Neural cell (in vitro differentiated cells): ENCODE data around the gene ZDHHC14. TPM values are rescaled to one million over a fixed set of nuclear protein-coding genes. Genes with fewer than 3 reads are reported as not detected.

ENCODE experiments used
- H2AFZ ChIP-seq: fragments of 200-600, 300-800 bp; sonication (generic), shearing (Covaris generic); 2 replicates; pipeline ENCODE4 v1.6.0; 2014; ENCODE audit warnings: low read depth, mild to moderate bottlenecking, antibody characterized with exemption, low read length, moderate library complexity
- H3F3A ChIP-seq: fragments of 200-600 bp; shearing (Covaris generic); 2 replicates; pipeline ENCODE4 v1.6.1; 2016; ENCODE audit warnings: mild to moderate bottlenecking, moderate library complexity, mixed read lengths, antibody characterized with exemption, low read length; ENCODE audit not compliant: insufficient read depth, poor library complexity, severe bottlenecking
- H3K27ac ChIP-seq: fragments of 200-600, 300-800 bp; sonication (generic), shearing (Covaris generic); 2 replicates; pipeline ENCODE4 v1.5.1; 2014; ENCODE audit warnings: mild to moderate bottlenecking, low read length, moderate library complexity
- H3K27me3 ChIP-seq: fragments of 300-800, 200-600 bp; sonication (generic), shearing (Covaris generic); 2 replicates; pipeline ENCODE4 v1.6.0; 2014; ENCODE audit warnings: mild to moderate bottlenecking, low read depth, low read length, moderate library complexity; ENCODE audit not compliant: insufficient read depth
- H3K36me3 ChIP-seq: fragments of 300-800, 200-600 bp; sonication (generic), shearing (Covaris generic); 2 replicates; pipeline ENCODE4 v1.5.1; 2014; ENCODE audit warnings: mild to moderate bottlenecking, antibody characterized with exemption, low read length, moderate library complexity; ENCODE audit not compliant: insufficient read depth
- H3K4me2 ChIP-seq: fragments of 300-800, 200-600 bp; sonication (generic), shearing (Covaris generic); 2 replicates; pipeline ENCODE4 v1.6.0; 2014; ENCODE audit warnings: mild to moderate bottlenecking, low read length
- H3K4me3 ChIP-seq: fragments of 300-800, 200-600 bp; sonication (generic), shearing (Covaris generic); 2 replicates; pipeline ENCODE4 v1.5.1; 2014; ENCODE audit warnings: mild to moderate bottlenecking, low read length, moderate library complexity
- H3K79me2 ChIP-seq: fragments of 200-600 bp; shearing (Covaris generic); replicated peaks from 2 replicates; pipeline ENCODE4 v1.6.0; 2014; ENCODE audit warnings: mild to moderate bottlenecking, low read length, moderate library complexity; ENCODE audit not compliant: insufficient read depth
- H3K9ac ChIP-seq: fragments of 300-800, 200-600 bp; sonication (generic), shearing (Covaris generic); 2 replicates; pipeline ENCODE4 v1.6.1; 2016; ENCODE audit warnings: mild to moderate bottlenecking, low read length, mixed read lengths
- H3K9me2 ChIP-seq: fragments of 200-600 bp; shearing (Covaris generic); 2 replicates; pipeline ENCODE4 v1.6.1; 2016; ENCODE audit warnings: mild to moderate bottlenecking, low read length, mixed read lengths; ENCODE audit not compliant: insufficient read depth
- H3K9me3 ChIP-seq: fragments of 200-600, 300-800 bp; sonication (generic), shearing (Covaris generic); 2 replicates; pipeline ENCODE4 v1.6.1; 2016; ENCODE audit warnings: mild to moderate bottlenecking, mixed run types, low read length, moderate library complexity, mixed read lengths
- H4K20me1 ChIP-seq: fragments of 200-600 bp; shearing (Covaris generic); 2 replicates; pipeline ENCODE4 v1.6.1; 2016; ENCODE audit warnings: mild to moderate bottlenecking, mixed run types; ENCODE audit not compliant: insufficient read depth
- EP300 ChIP-seq: fragments of 450-650 bp; conservative IDR thresholded peaks from 2 replicates; pipeline ENCODE4 v1.6.1; 2014; ENCODE audit warnings: antibody characterized with exemption, mild to moderate bottlenecking, moderate library complexity; ENCODE audit not compliant: poor library complexity, severe bottlenecking
- EZH2 ChIP-seq: fragments of 200-600, 300-800 bp; shearing (Covaris generic), sonication (generic); IDR thresholded peaks from 2 replicates; pipeline ENCODE4 v1.6.1; 2014; ENCODE audit warnings: antibody characterized with exemption, low read length, borderline replicate concordance, mild to moderate bottlenecking; ENCODE audit not compliant: insufficient read depth, poor library complexity, severe bottlenecking
- MXI1 ChIP-seq: fragments of 450-650 bp; conservative IDR thresholded peaks from 2 replicates; pipeline ENCODE4 v1.6.1; 2014; ENCODE audit warnings: antibody characterized with exemption, mild to moderate bottlenecking; ENCODE audit not compliant: poor library complexity, severe bottlenecking
- POLR2AphosphoS5 ChIP-seq: IDR thresholded peaks from 2 replicates; pipeline ENCODE4 v1.6.1; 2012
- RAD21 ChIP-seq: fragments of 450-650 bp; conservative IDR thresholded peaks from 2 replicates; pipeline ENCODE4 v1.6.1; 2014; ENCODE audit warnings: antibody characterized with exemption, mild to moderate bottlenecking, moderate library complexity
- SMC3 ChIP-seq: fragments of 450-650 bp; conservative IDR thresholded peaks from 2 replicates; pipeline ENCODE4 v1.6.1; 2014; ENCODE audit warnings: antibody characterized with exemption, mild to moderate bottlenecking, moderate library complexity; ENCODE audit not compliant: poor library complexity
- TAF1 ChIP-seq: IDR thresholded peaks from 2 replicates; pipeline ENCODE4 v1.6.1; 2012; ENCODE audit warnings: low read depth
- polyA plus RNA-seq: library from polyadenylated mRNA; depleted of rRNA; stranded (reverse); fragments of >200 nt; gene quantifications from 2 replicates; pipeline ENCODE4 v1.2.3, GENCODE V29; 2014
- TF ChIP-seq, protein P1 (sequence below): IDR thresholded peaks from 2 replicates; pipeline ENCODE4 v1.6.1; 2012; ENCODE audit warnings: borderline replicate concordance
- TF ChIP-seq, protein P2 (sequence below): fragments of 450-650 bp; IDR thresholded peaks from 2 replicates; pipeline ENCODE4 v1.5.1; 2014; ENCODE audit warnings: antibody characterized with exemption, mild to moderate bottlenecking, moderate library complexity; ENCODE audit not compliant: poor library complexity, severe bottlenecking

Gene ZDHHC14
- polyA plus RNA-seq, 1 donor from 2014 or later: 4.1 TPM

DNA sequence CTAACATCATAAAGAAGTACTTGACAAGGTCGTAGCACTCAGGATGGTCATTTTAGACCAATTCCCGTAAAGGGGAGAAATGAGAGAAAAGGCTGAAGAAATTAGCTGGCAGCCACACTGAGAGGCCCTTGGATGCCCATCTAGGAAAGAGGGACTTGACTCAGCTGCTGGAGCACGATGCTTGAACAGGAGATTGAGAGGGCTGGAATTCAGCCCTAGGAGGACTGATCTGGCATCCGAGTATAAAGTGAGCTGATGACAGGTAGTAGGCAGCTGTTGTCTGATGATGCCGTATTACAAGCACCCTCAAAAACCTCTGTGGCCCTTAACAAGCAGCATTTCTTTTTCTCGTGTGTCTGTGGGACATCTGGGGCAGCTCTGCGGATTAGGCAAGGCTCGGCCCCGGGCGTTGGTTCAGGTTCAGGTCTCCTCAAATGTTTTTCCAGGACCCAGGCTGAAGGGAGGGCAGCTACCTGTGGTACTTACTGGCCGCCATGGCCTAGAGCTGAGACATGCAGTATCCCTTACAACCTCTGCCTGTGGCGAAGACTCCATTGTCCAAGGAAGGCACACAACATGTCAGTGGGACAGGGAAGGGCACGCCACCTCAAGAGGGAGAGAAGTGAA is 222.4 kb downstream of the ZDHHC14 start:
- TF ChIP-seq MXI1 (no peak), RAD21 (no peak), SMC3 (no peak), TAF1 (no peak), EP300 (no peak), POLR2AphosphoS5 (no peak), EZH2 (no peak)
- TF ChIP-seq, protein P1, sequence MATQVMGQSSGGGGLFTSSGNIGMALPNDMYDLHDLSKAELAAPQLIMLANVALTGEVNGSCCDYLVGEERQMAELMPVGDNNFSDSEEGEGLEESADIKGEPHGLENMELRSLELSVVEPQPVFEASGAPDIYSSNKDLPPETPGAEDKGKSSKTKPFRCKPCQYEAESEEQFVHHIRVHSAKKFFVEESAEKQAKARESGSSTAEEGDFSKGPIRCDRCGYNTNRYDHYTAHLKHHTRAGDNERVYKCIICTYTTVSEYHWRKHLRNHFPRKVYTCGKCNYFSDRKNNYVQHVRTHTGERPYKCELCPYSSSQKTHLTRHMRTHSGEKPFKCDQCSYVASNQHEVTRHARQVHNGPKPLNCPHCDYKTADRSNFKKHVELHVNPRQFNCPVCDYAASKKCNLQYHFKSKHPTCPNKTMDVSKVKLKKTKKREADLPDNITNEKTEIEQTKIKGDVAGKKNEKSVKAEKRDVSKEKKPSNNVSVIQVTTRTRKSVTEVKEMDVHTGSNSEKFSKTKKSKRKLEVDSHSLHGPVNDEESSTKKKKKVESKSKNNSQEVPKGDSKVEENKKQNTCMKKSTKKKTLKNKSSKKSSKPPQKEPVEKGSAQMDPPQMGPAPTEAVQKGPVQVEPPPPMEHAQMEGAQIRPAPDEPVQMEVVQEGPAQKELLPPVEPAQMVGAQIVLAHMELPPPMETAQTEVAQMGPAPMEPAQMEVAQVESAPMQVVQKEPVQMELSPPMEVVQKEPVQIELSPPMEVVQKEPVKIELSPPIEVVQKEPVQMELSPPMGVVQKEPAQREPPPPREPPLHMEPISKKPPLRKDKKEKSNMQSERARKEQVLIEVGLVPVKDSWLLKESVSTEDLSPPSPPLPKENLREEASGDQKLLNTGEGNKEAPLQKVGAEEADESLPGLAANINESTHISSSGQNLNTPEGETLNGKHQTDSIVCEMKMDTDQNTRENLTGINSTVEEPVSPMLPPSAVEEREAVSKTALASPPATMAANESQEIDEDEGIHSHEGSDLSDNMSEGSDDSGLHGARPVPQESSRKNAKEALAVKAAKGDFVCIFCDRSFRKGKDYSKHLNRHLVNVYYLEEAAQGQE: no peak
- TF ChIP-seq, protein P2, sequence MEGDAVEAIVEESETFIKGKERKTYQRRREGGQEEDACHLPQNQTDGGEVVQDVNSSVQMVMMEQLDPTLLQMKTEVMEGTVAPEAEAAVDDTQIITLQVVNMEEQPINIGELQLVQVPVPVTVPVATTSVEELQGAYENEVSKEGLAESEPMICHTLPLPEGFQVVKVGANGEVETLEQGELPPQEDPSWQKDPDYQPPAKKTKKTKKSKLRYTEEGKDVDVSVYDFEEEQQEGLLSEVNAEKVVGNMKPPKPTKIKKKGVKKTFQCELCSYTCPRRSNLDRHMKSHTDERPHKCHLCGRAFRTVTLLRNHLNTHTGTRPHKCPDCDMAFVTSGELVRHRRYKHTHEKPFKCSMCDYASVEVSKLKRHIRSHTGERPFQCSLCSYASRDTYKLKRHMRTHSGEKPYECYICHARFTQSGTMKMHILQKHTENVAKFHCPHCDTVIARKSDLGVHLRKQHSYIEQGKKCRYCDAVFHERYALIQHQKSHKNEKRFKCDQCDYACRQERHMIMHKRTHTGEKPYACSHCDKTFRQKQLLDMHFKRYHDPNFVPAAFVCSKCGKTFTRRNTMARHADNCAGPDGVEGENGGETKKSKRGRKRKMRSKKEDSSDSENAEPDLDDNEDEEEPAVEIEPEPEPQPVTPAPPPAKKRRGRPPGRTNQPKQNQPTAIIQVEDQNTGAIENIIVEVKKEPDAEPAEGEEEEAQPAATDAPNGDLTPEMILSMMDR: no peak
- no peaks in the 10 kb centered on the region for H3K9me2 ChIP-seq

DNA sequence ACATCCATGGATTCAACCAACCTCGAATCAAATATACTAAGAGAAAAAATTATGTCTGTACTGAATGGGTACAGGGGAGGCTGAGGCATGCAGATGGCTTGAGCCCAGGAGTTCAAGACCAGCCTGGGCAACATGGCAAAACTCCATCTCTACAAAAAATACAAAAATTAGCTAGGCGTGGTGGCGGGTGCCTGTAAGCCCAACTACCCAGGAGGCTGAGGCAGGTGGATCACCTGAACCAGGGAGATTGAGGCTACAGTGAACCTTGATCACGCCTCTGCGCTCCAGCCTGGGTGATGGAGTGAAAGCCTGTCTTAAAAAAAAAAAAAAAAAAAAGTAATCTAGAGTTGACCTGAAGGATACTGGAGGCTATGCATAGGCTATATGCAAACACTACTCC is 223.0 kb downstream of the ZDHHC14 start:
- H3K9me2 ChIP-seq: no peaks in the 10 kb centered on the region
- TF ChIP-seq RAD21 (no peak), SMC3 (no peak), MXI1 (no peak)
- no peak overlapping the region for H2AFZ ChIP-seq
- H3K4me2 ChIP-seq: no peak overlapping the region
- H3K79me2 ChIP-seq: no peaks in the 10 kb centered on the region
- H3K27me3 ChIP-seq: no peaks in the 10 kb centered on the region
- no peak overlapping the region for H3K4me3 ChIP-seq
- H3K27ac ChIP-seq: no peak overlapping the region
- H3K9me3 ChIP-seq: no peaks in the 10 kb centered on the region
- H3F3A ChIP-seq: no peaks in the 10 kb centered on the region
- H3K36me3 ChIP-seq: no peaks in the 10 kb centered on the region
- no peaks in the 10 kb centered on the region for H4K20me1 ChIP-seq
- H3K9ac ChIP-seq: no peak overlapping the region

More for the DNA sequence above, 222.4 kb downstream of the ZDHHC14 start:
- no peak overlapping the region for H3K4me3 ChIP-seq
- H4K20me1 ChIP-seq: no peaks in the 10 kb centered on the region
- no peaks in the 10 kb centered on the region for H3K36me3 ChIP-seq
- no peak overlapping the region for H3K4me2 ChIP-seq
- H2AFZ ChIP-seq: no peak overlapping the region
- H3K9ac ChIP-seq: no peak overlapping the region
- no peak overlapping the region for H3K27ac ChIP-seq
- no peaks in the 10 kb centered on the region for H3K27me3 ChIP-seq
- H3F3A ChIP-seq: no peaks in the 10 kb centered on the region
- no peaks in the 10 kb centered on the region for H3K9me3 ChIP-seq
- H3K79me2 ChIP-seq: no peaks in the 10 kb centered on the region
